Fibroblast of lung (primary cell): ENCODE results near the gene ART4. TPM values are rescaled to one million over a fixed set of nuclear protein-coding genes. Genes with fewer than 3 reads are reported as not detected.

ENCODE experiments used
- DNase-seq, 2 donors: peaks; one replicate each; pipeline versions ENCODE4 v3.0.0 to v3.0.0-alpha.2; 2010; ENCODE audit warnings: low read depth in 2 of 2
- H2AFZ ChIP-seq: 2 replicates; pipeline ENCODE4 v1.5.1; 2012; ENCODE audit warnings: low read length, control low read depth, inconsistent platforms
- H3K27ac ChIP-seq: 2 replicates; pipeline ENCODE4 v1.5.1; 2011; ENCODE audit warnings: low read length, control low read depth; ENCODE audit not compliant: insufficient read depth
- H3K27me3 ChIP-seq: 2 replicates; pipeline ENCODE4 v1.5.1; 2011; ENCODE audit warnings: mild to moderate bottlenecking, low read length; ENCODE audit not compliant: control insufficient read depth, insufficient read depth
- H3K36me3 ChIP-seq: 2 replicates; pipeline ENCODE4 v1.5.1; 2011; ENCODE audit warnings: low read length; ENCODE audit not compliant: control insufficient read depth, insufficient read depth
- H3K4me1 ChIP-seq: 2 replicates; pipeline ENCODE4 v1.5.1; 2011; ENCODE audit warnings: low read length; ENCODE audit not compliant: control insufficient read depth, insufficient read depth; ENCODE audit errors: extremely low read depth
- H3K4me2 ChIP-seq: 2 replicates; pipeline ENCODE4 v1.5.1; 2011; ENCODE audit warnings: low read length, control low read depth; ENCODE audit not compliant: insufficient read depth; ENCODE audit errors: extremely low read depth
- H3K4me3 ChIP-seq, 4 experiments: fragments of 200-600 bp in 1 of 4; sonication (generic) in 1 of 4; replicated peaks in 1 of 4; 2 replicates each; pipeline ENCODE4 v1.5.1; 2011 to 2016; ENCODE audit warnings: low read length in 4 of 4, low read depth in 3 of 4, mild to moderate bottlenecking in 3 of 4, control low read depth in 2 of 4, inconsistent platforms in 1 of 4, mixed read lengths in 1 of 4; ENCODE audit not compliant: insufficient read depth in 1 of 4; ENCODE audit errors: control extremely low read depth in 1 of 4
- H3K79me2 ChIP-seq: 2 replicates; pipeline ENCODE4 v1.5.1; 2012; ENCODE audit warnings: mild to moderate bottlenecking, low read length, inconsistent platforms; ENCODE audit not compliant: control insufficient read depth, insufficient read depth
- H3K9ac ChIP-seq: 2 replicates; pipeline ENCODE4 v1.5.1; 2011; ENCODE audit warnings: mild to moderate bottlenecking, low read length, control low read depth; ENCODE audit not compliant: insufficient read depth
- H3K9me3 ChIP-seq: 2 replicates; pipeline ENCODE4 v1.5.1; 2012; ENCODE audit warnings: low read depth, low read length; ENCODE audit not compliant: control insufficient read depth, insufficient read depth
- H4K20me1 ChIP-seq: 2 replicates; pipeline ENCODE4 v1.5.1; 2011; ENCODE audit warnings: low read length; ENCODE audit not compliant: control insufficient read depth, insufficient read depth; ENCODE audit errors: extremely low read depth
- CTCF ChIP-seq, 2 donors: IDR thresholded peaks in 1 of 2; conservative IDR thresholded peaks in 1 of 2; 1 replicate in 1 of 2; 2 replicates in 1 of 2; pipeline ENCODE4 v1.5.1; 2011 to 2012; ENCODE audit warnings: low read length in 2 of 2, control low read depth in 1 of 2, inconsistent platforms in 1 of 2, low read depth in 1 of 2, mild to moderate bottlenecking in 1 of 2
- EZH2 ChIP-seq: IDR thresholded peaks from 2 replicates; pipeline ENCODE4 v1.5.1; 2012; ENCODE audit warnings: low read length, control low read depth, mild to moderate bottlenecking; ENCODE audit errors: missing control alignments
- polyA plus RNA-seq, 2 donors: library from polyadenylated mRNA; depleted of rRNA in 1 of 2; stranded (reverse) in 1 of 2; unstranded in 1 of 2; fragments of >200 nt; gene quantifications; 2 replicates each; pipeline ENCODE4 v1.2.1, GENCODE V29; 2011 to 2012; ENCODE audit warnings: missing spikeins in 1 of 2
- total RNA-seq: library from RNA; depleted of rRNA; stranded (reverse); fragments of >200 nt; gene quantifications from 2 replicates; pipeline ENCODE4 v1.2.1, GENCODE V29; 2014

ART4 gene
- total and polyA plus RNA-seq, 2 donors (not counting 1 experiment from before 2014, with no cell fraction given), result not detected

DNA sequence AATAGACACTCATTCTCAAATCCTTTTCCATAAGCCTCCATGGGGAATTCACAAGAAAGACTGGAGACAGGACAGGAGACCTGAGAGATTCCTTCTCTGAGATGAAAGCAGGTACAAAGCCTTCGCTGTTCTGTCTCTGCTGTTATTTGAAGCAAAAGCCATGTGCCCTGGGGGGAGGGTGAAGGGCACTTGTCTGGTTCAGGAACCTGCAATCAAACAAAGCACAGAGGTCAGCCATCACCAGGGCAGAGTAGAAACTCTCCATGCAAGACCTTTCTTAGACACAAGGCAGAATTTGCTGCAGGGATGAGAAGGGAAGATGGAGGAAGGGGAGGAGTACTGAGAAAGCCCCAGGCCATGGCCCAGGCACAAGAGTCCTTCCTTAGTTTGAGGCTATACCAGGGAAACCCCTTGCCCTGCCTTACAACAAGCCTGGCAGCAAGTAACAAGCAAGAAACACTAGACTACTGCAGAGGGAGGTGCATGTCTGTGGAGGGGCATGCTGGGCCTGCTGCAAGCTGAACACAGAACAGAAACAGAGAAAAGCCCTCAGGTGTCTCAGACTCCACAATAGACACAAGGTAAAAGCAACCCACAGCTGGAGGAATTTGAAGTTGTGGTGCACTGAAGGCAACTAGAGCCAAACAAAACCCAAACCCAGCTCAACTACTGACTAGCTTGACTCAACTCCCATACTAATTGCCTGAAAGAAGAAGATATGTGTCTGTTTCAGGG is 7.8 kb upstream of the ART4 start:
- no peak overlapping the region for H3K4me2 ChIP-seq
- no peaks in the 10 kb centered on the region for H3K27me3 ChIP-seq
- no peak overlapping the region for H3K9ac ChIP-seq
- no peak overlapping the region for H3K4me3 ChIP-seq
- no peaks in the 10 kb centered on the region for H3K36me3 ChIP-seq
- H2AFZ ChIP-seq, result no peak overlapping the region
- no peak overlapping the region for H3K27ac ChIP-seq
- no peaks in the 10 kb centered on the region for H4K20me1 ChIP-seq
- no peak for DNase-seq
- H3K9me3 ChIP-seq, result no peaks in the 10 kb centered on the region
- H3K4me1 ChIP-seq, result peaks cover 2% of the 10 kb centered on the region
- H3K79me2 ChIP-seq, result no peaks in the 10 kb centered on the region
- no peak for TF ChIP-seq CTCF (conservative IDR thresholded peaks at IDR 0.05 in 1 of 2, IDR thresholded peaks at IDR 0.05 in 1 of 2; ENCODE audit: low read depth in 1 of 2, low read length in 2 of 2)
- TF ChIP-seq EZH2, result no peak

DNA sequence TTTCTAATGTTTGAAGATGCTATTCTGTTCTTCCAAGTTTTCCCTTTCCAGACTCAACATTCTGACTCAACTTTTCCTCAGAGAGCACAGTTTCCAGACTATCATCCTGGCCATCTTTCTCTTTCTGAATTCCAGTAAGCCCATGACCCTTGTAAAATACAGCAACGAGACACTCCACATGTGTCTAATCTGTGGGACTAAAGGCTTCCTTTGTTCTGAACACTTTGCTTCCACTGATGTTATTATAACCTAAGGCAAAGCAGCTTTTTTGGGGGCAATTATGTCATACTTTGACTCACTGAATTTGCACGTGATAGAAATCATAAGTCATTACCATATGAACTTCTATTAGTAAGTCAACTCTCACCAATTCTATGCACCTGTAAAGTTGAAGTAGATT is 6.3 kb upstream of the ART4 start:
- Histone ChIP-seq H3K4me1 (peaks cover 2% of the 10 kb centered on the region), H3K9ac (no peak overlapping the region), H3K27ac (no peak overlapping the region), H3K36me3 (no peaks in the 10 kb centered on the region), H3K79me2 (no peaks in the 10 kb centered on the region), H3K4me3 (no peak overlapping the region), H4K20me1 (no peaks in the 10 kb centered on the region), H3K4me2 (no peak overlapping the region), H2AFZ (no peak overlapping the region), H3K27me3 (no peaks in the 10 kb centered on the region), H3K9me3 (no peaks in the 10 kb centered on the region)
- TF ChIP-seq CTCF (conservative IDR thresholded peaks at IDR 0.05 in 1 of 2, IDR thresholded peaks at IDR 0.05 in 1 of 2; ENCODE audit: low read depth in 1 of 2, low read length in 2 of 2) (no peak), EZH2 (no peak)
- DNase-seq, result peak; percentile 30 to 95

- Histone ChIP-seq H3K27me3 (no peaks in the 10 kb centered on the region), H3K9me3 (no peaks in the 10 kb centered on the region), H4K20me1 (no peaks in the 10 kb centered on the region), H3K79me2 (no peaks in the 10 kb centered on the region), H3K4me3 (no peak overlapping the region), H2AFZ (no peak overlapping the region), H3K4me2 (no peak overlapping the region), H3K9ac (no peak overlapping the region), H3K36me3 (no peaks in the 10 kb centered on the region), H3K4me1 (peaks cover 2% of the 10 kb centered on the region), H3K27ac (no peak overlapping the region)
- TF ChIP-seq EZH2 (no peak), CTCF (conservative IDR thresholded peaks at IDR 0.05 in 1 of 2, IDR thresholded peaks at IDR 0.05 in 1 of 2; ENCODE audit: low read depth in 1 of 2, low read length in 2 of 2) (no peak)
- peak in 1 of 2 donors; percentile 73 for DNase-seq
These were observed 3.7 kb upstream of the ART4 start for GRCh38 chr12:14846876-14847580.
